GM19099 (cell line): ENCODE data around the gene MYADML2.

Experiments
- POLR2A ChIP-seq: IDR thresholded peaks from 3 replicates; pipeline ENCODE4 v1.6.1; 2011; ENCODE audit warnings: low read depth; ENCODE audit not compliant: insufficient read length; ENCODE audit errors: extremely low read depth

Gene MYADML2

GRCh38 chr17:81983639-81984373 is 36.8 kb upstream of the MYADML2 start:
- no peak for TF ChIP-seq POLR2A

GRCh38 chr17:81983011-81983638 is 36.1 kb upstream of the MYADML2 start:
- TF ChIP-seq POLR2A: no peak

GRCh38 chr17:81980707-81981343 is 33.8 kb upstream of the MYADML2 start:
- TF ChIP-seq POLR2A: no peak

DNA sequence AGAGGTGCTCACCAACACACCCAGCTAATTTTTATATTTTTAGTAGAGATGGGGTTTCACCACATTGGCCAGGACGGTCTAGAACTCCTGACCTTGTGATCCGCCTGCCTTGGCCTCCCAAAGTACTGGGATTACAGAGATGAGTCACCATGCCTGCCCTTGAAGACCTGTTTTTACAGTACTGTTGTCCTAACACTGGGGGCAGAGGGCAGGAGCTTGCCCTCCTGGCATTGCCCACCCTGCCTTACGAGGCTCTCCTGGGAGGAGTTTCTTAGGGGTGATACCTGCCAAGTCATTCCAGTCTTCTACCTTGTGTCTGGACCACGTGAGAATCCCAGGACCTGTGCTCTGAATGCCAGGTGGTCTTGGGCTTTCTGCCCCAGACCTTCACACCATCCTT is 33.1 kb upstream of the MYADML2 start:
- no peak for TF ChIP-seq POLR2A

DNA sequence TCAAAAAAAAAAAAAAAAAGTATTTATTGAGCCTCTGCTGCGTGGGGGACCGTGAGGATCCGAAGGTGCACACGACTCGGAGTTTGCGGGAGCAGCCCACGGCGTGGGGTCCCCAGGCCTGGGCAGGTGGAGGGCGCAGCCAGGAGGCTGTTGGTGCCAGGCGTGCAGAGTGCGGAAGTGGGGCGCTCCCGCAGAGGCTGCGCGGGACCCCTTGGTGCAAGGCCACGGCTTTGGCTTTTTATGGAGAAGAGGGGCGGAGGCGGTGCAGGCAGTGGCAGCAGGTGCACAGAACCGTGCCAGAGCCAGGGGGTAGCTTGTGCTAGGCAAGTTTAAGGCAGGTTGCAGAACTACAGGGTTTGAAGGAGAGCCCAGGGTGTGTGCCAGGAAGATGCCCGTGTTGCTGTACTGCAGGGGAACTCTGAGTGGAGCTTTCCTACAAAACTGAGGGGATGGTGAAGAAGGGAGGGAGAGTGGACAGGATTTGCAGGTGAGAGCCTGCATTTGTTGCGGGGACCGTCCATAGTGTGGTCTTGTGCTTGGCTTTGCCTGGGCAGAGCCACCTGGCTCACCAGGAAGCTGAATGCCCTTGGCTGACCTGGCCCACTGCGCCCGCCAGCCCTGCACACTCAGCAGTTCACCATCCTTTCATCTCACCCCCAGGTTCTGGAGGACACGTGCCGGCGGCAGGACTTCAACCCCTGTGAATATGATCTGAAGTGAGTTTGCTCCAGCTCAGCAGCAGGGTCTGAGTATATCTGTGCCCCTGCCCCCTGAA is 31.7 kb upstream of the MYADML2 start:
- no peak for TF ChIP-seq POLR2A

GRCh38 chr17:81977211-81977808 is 30.3 kb upstream of the MYADML2 start, which contains the start of gene ASPSCR1:
Gene ASPSCR1, plus strand, starts transcription at chr17:81977629. Its CDS starts 18 bp downstream, at chr17:81977647.
- peak; percentile 96 for TF ChIP-seq POLR2A

DNA sequence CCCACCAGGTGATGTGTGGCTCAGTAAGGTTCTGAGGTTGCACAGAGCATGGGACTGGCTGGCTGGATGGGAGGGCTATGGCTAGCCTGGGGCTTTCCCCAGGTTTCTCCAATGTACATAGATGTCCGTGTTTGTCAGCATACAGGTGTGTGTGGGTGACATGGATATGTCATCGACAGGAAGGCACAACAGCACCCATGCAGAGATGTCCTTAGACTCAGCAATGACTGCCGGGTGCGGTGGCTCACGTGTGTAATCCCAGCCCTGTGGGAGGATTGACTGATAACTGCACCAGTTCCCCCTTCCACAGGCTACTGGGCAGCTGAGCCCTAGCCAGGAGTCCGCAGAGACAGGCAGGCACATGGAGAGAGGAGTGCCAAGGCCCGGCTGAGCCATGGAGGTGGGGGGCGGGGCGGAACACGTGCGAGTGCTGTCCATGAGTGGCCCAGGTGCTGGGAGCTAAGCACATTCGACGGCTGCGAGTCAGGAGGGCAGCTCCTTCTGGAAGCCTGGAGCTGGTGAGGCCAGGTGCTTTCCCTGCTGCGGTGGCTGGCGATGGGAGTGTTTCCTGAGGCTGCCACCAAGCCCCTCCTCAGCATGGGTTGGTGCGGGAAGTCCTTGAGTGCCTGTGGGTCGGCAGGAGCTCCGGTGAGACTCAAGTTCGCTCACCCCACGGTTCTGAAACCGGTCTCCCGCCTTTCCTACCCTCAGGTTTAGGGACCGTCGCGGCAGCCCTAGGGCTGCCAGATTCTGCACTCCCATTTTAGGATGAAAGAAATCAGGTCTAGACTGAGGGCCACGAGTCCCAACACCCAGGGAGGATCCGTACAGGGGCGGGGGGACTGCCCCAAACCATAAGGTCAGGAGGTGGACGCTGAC is 29.5 kb upstream of the MYADML2 start:
- TF ChIP-seq POLR2A: no peak

DNA sequence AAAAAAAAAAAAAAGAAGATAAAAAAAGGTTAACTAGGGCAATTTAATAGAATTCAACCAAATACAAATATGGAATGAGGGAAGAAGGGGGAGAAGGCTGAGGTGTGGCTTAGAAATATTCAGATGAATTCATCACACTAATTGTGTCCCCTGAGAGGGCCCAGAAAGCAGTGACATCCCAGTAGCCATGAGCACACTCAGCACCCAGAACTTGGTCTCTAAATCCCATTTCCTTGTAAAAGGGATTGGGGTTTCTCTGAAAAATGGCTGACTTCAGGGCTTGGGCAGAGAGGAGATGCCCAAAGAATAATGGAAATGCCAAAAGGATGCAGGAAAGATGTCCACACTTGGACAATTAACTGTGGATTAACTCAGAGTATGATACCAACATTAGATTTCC is 26.4 kb upstream of the MYADML2 start:
- no peak for TF ChIP-seq POLR2A

GRCh38 chr17:81968850-81969812 is 22.1 kb upstream of the MYADML2 start:
- no peak for TF ChIP-seq POLR2A

GRCh38 chr17:81968396-81968745 is 21.3 kb upstream of the MYADML2 start:
- no peak for TF ChIP-seq POLR2A

- peak; percentile 44 for TF ChIP-seq POLR2A
Measured at GRCh38 chr17:81967533-81968395, 20.7 kb upstream of the MYADML2 start.

- no peak for TF ChIP-seq POLR2A
Measured at GRCh38 chr17:81967244-81967532, 20.2 kb upstream of the MYADML2 start.
